Fibroblast of pulmonary artery (primary cell): ENCODE results near the gene DPM1.

ENCODE experiments used
- DNase-seq: peaks from one replicate; pipeline ENCODE4 v3.0.0-alpha.2; 2010; ENCODE audit warnings: low read depth
- H3K4me3 ChIP-seq: replicated peaks from 2 replicates; pipeline ENCODE4 v1.5.1; 2011; ENCODE audit warnings: low read depth, mild to moderate bottlenecking, control low read depth, low read length, moderate library complexity
- CTCF ChIP-seq: IDR thresholded peaks from 2 replicates; pipeline ENCODE4 v1.5.1; 2011; ENCODE audit warnings: mild to moderate bottlenecking, control low read depth, low read length, inconsistent platforms; ENCODE audit errors: missing control alignments

The DPM1 gene

GRCh38 chr20:50992336-50992732 is 34.0 kb upstream of the DPM1 start:
- DNase-seq, result no peak

GRCh38 chr20:50991076-50991475 is 32.7 kb upstream of the DPM1 start:
- no peak for DNase-seq
- TF ChIP-seq CTCF, result no peak
- no peak overlapping the region for H3K4me3 ChIP-seq

More at GRCh38 chr20:50992336-50992732, 34.0 kb upstream of the DPM1 start:
- no peak for TF ChIP-seq CTCF
- no peak overlapping the region for H3K4me3 ChIP-seq

GRCh38 chr20:50987493-50988210 is 29.3 kb upstream of the DPM1 start:
- DNase-seq, result peak; percentile 93
- no peak overlapping the region for H3K4me3 ChIP-seq
- peak; percentile 93 for TF ChIP-seq CTCF

- DNase-seq, result no peak
- H3K4me3 ChIP-seq, result no peak overlapping the region
- no peak for TF ChIP-seq CTCF
Observed at GRCh38 chr20:50983321-50983720, 25.0 kb upstream of the DPM1 start.

- no peak overlapping the region for H3K4me3 ChIP-seq
- DNase-seq, result peak; percentile 51
- no peak for TF ChIP-seq CTCF
Observed at GRCh38 chr20:50982363-50982762, 24.0 kb upstream of the DPM1 start.

- DNase-seq, result no peak
- no peak for TF ChIP-seq CTCF
- H3K4me3 ChIP-seq, result no peak overlapping the region
Observed at GRCh38 chr20:50981714-50982048, 23.3 kb upstream of the DPM1 start.
